GM21786 (cell line): ENCODE measurements around the gene RAB40C.

Experiments
- ATAC-seq: cut with Tn5 transposase; IDR thresholded peaks from one replicate; pipeline ENCODE4 v1.9.1; 2021; ENCODE audit not compliant: unreplicated experiment

Gene RAB40C

GRCh38 chr16:630249-630814 lies 40.5 kb downstream of the RAB40C start:
- no peak for ATAC-seq

GRCh38 chr16:630815-631405 lies 41.0 kb downstream of the RAB40C start, which contains the start of gene WFIKKN1:
Gene WFIKKN1, plus strand, starts transcription at chr16:630985. Its CDS starts 269 bp downstream, at chr16:631254.
- ATAC-seq = no peak

GRCh38 chr16:631808-632358 lies 42.0 kb downstream of the RAB40C start:
- no peak for ATAC-seq

- no peak for ATAC-seq
Observed at GRCh38 chr16:632486-633335, 42.8 kb downstream of the RAB40C start.

- no peak for ATAC-seq
Observed at GRCh38 chr16:633336-634050, 43.6 kb downstream of the RAB40C start.

GRCh38 chr16:634051-634670 lies 44.3 kb downstream of the RAB40C start:
- ATAC-seq = no peak

- no peak for ATAC-seq
Observed at GRCh38 chr16:634996-635395, 45.1 kb downstream of the RAB40C start.

- ATAC-seq = peak; percentile 6
Observed at GRCh38 chr16:635573-636205, 45.8 kb downstream of the RAB40C start.

GRCh38 chr16:636206-637080 lies 46.6 kb downstream of the RAB40C start, which contains the start of gene METTL26:
Gene METTL26, minus strand, starts transcription at chr16:636305. Its CDS starts 15 bp downstream, at chr16:636290.
- peak; percentile 79 for ATAC-seq

- ATAC-seq = no peak
Observed at GRCh38 chr16:637081-638018, 47.5 kb downstream of the RAB40C start.

- no peak for ATAC-seq
Observed at GRCh38 chr16:638034-638543, 48.2 kb downstream of the RAB40C start.

GRCh38 chr16:638836-639235 lies 49.0 kb downstream of the RAB40C start:
- no peak for ATAC-seq

GRCh38 chr16:640614-641013 lies 50.7 kb downstream of the RAB40C start:
- ATAC-seq = no peak

- peak; percentile 61 for ATAC-seq
Observed at GRCh38 chr16:641326-642188, 51.7 kb downstream of the RAB40C start, which contains the start of gene MCRIP2. Gene MCRIP2, plus strand, starts transcription at chr16:641828. Its CDS starts 164 bp downstream, at chr16:641992.

- ATAC-seq = peak; percentile 29
Observed at GRCh38 chr16:642189-643049, 52.6 kb downstream of the RAB40C start.

- ATAC-seq = no peak
Observed at GRCh38 chr16:643050-643368, 53.1 kb downstream of the RAB40C start.
